GM19238 (cell line): ENCODE results near the gene DENND1B.

ENCODE experiments used
- DNase-seq: peaks from one replicate; pipeline ENCODE4 v3.0.0; 2011; ENCODE audit warnings: low spot score; ENCODE audit not compliant: insufficient read length

DENND1B gene

GRCh38 chr1:197469620-197470210 lies 305.6 kb downstream of the DENND1B start:
- no peak for DNase-seq

GRCh38 chr1:197468543-197469175 lies 306.6 kb downstream of the DENND1B start:
- no peak for DNase-seq

- no peak for DNase-seq
These were observed 307.4 kb downstream of the DENND1B start for GRCh38 chr1:197467881-197468280.

- DNase-seq, result no peak
These were observed 308.5 kb downstream of the DENND1B start for GRCh38 chr1:197466813-197467212.

GRCh38 chr1:197465528-197466327 lies 309.6 kb downstream of the DENND1B start:
- DNase-seq, result no peak

GRCh38 chr1:197464044-197464443 lies 311.2 kb downstream of the DENND1B start:
- DNase-seq, result no peak

- DNase-seq, result no peak
These were observed 312.1 kb downstream of the DENND1B start for GRCh38 chr1:197463142-197463541.

- no peak for DNase-seq
These were observed 312.7 kb downstream of the DENND1B start for GRCh38 chr1:197462539-197462938.
